K562 (cell line): ENCODE measurements around the gene SCAANT1. TPM values are rescaled to one million over a fixed set of nuclear protein-coding genes. Genes with fewer than 3 reads are reported as not detected.

Source experiments
- CHD7 ChIP-seq: fragments of 200-600 bp; sonication (generic); IDR thresholded peaks from one replicate; pipeline ENCODE4 v1.6.1; 2012; ENCODE audit warnings: mild to moderate bottlenecking, low read depth, low read length, inconsistent platforms
- CREB3L1 ChIP-seq: fragments of 450-650 bp; IDR thresholded peaks from 2 replicates; pipeline ENCODE4 v1.6.1; 2014; ENCODE audit warnings: low read depth, mild to moderate bottlenecking, moderate library complexity, borderline replicate concordance
- E2F8 ChIP-seq: fragments of 450-650 bp; IDR thresholded peaks from 2 replicates; pipeline ENCODE4 v1.7.1; 2018; ENCODE audit warnings: mild to moderate bottlenecking, low read depth; ENCODE audit not compliant: partially characterized antibody
- GTF2B ChIP-seq: IDR thresholded peaks from 2 replicates; pipeline ENCODE4 v1.6.1; 2011; ENCODE audit not compliant: insufficient read length; ENCODE audit errors: extremely low read depth
- MECOM ChIP-seq: fragments of 250-450 bp; sonication (Bioruptor Pico); IDR thresholded peaks from 2 replicates; pipeline ENCODE4 v1.8.0; 2022; ENCODE audit warnings: inconsistent platforms
- NBN ChIP-seq: fragments of 450-650 bp; IDR thresholded peaks from 2 replicates; pipeline ENCODE4 v1.6.1; 2016; ENCODE audit warnings: low read depth, mild to moderate bottlenecking
- NCOR1 ChIP-seq: fragments of 450-650 bp; IDR thresholded peaks from 2 replicates; pipeline ENCODE4 v1.6.1; 2016; ENCODE audit warnings: mild to moderate bottlenecking, moderate library complexity
- RBFOX2 ChIP-seq: fragments of 200-400 bp; formaldehyde crosslinking; IDR thresholded peaks from 2 replicates; pipeline ENCODE4 v1.6.1; 2017; ENCODE audit warnings: low read depth, mild to moderate bottlenecking, low read length, moderate library complexity
- SRSF9 ChIP-seq: fragments of 200-400 bp; formaldehyde crosslinking; IDR thresholded peaks from 2 replicates; pipeline ENCODE4 v1.6.1; 2017; ENCODE audit warnings: low read depth, low read length, borderline replicate concordance
- TRIM24 ChIP-seq, 2 experiments: fragments of 450-650 bp; IDR thresholded peaks; 2 replicates each; pipeline ENCODE4 v1.6.1; 2016
- TRIM28 ChIP-seq: fragments of 450-650 bp; IDR thresholded peaks from 2 replicates; pipeline ENCODE4 v1.6.1; 2017
- polyA plus RNA-seq, 8 experiments: library from polyadenylated mRNA; depleted of rRNA in 4 of 8; stranded (reverse) in 5 of 8; unstranded in 3 of 8; fragments of >200 nt; fragmentation: Nextera tagmentation in 2 of 8; fragmentation: Illumina TruSeq in 1 of 8; extraction: Ambion mirVana in 2 of 8; extraction: Trizol in 1 of 8; gene quantifications; 2 replicates each; pipeline versions ENCODE4 v1.2.1 to v1.2.3, GENCODE V29; 2011 to 2014; ENCODE audit warnings: inconsistent platforms in 1 of 8, missing spikeins in 1 of 8
- total RNA-seq, 7 experiments: library from RNA; depleted of rRNA in 6 of 7; stranded (reverse); fragments of >200 nt in 6 of 7; fragmentation: Illumina TruSeq in 2 of 7; extraction: Trizol in 2 of 7; gene quantifications; 2 replicates each; pipeline versions ENCODE4 v1.2.1 to v1.2.3, GENCODE V29; 2011 to 2021; ENCODE audit warnings: low replicate concordance in 1 of 7

Gene SCAANT1
- total and polyA plus RNA-seq, 9 of the 15 experiments (the other 6 are each of a cell fraction or from before 2014, with no cell fraction given), result not detected

GRCh38 chr3:63940389-63940757 is 28.2 kb upstream of the SCAANT1 start (continued):
- TF ChIP-seq CHD7, result no peak
- no peak for TF ChIP-seq NBN
- no peak for TF ChIP-seq GTF2B
- no peak for TF ChIP-seq SRSF9
- no peak for TF ChIP-seq TRIM28
- no peak for TF ChIP-seq TRIM24 (IDR thresholded peaks at IDR 0.05)
- TF ChIP-seq CREB3L1, result no peak
- no peak for TF ChIP-seq RBFOX2
- no peak for TF ChIP-seq MECOM (CRISPR knock-in tag)
- TF ChIP-seq E2F8, result no peak
- TF ChIP-seq NCOR1, result 0 out of 2 replicates have a peak, but pooled peaks have one; percentile 18
